MM.1S (cell line): ENCODE measurements around the gene KRTAP4-5.
"Not testable (repeated sequence)": the region's sequence is repeated elsewhere in the genome, so short reads cannot be mapped to it uniquely, and the experiment has no call there.

ENCODE experiments used
- DNase-seq: peaks from one replicate; pipeline ENCODE4 v3.0.0-alpha.2; 2015
- H2AFZ ChIP-seq: fragments of 300-600 bp; sonication (generic); 2 replicates; pipeline ENCODE4 v1.6.0; 2016; ENCODE audit warnings: antibody characterized with exemption, low read length
- H3F3A ChIP-seq: fragments of 300-600 bp; sonication (generic); 2 replicates; pipeline ENCODE4 v1.6.1; 2016; ENCODE audit warnings: mild to moderate bottlenecking, antibody characterized with exemption, low read length, moderate library complexity, mixed read lengths; ENCODE audit not compliant: insufficient read depth
- H3K27ac ChIP-seq: fragments of 300-600 bp; sonication (generic); 2 replicates; pipeline ENCODE4 v1.5.1; 2016; ENCODE audit warnings: mild to moderate bottlenecking, low read length
- H3K27me3 ChIP-seq: fragments of 300-600 bp; sonication (generic); replicated peaks from 2 replicates; pipeline ENCODE4 v1.6.0; 2016; ENCODE audit warnings: low read length; ENCODE audit not compliant: insufficient read depth
- H3K36me3 ChIP-seq: fragments of 300-600 bp; sonication (generic); replicated peaks from 2 replicates; pipeline ENCODE4 v1.6.1; 2016; ENCODE audit warnings: mild to moderate bottlenecking, low read length, mixed read lengths; ENCODE audit not compliant: insufficient read depth
- H3K4me1 ChIP-seq: fragments of 300-600 bp; sonication (generic); 2 replicates; pipeline ENCODE4 v1.6.1; 2016; ENCODE audit warnings: low read length, mixed read lengths
- H3K4me2 ChIP-seq: fragments of 300-600 bp; sonication (generic); 2 replicates; pipeline ENCODE4 v1.6.0; 2016; ENCODE audit warnings: low read depth, low read length
- H3K4me3 ChIP-seq: fragments of 300-600 bp; sonication (generic); 2 replicates; pipeline ENCODE4 v1.5.1; 2016; ENCODE audit warnings: low read length, mixed read lengths
- H3K79me2 ChIP-seq: fragments of 300-600 bp; sonication (generic); 2 replicates; pipeline ENCODE4 v1.6.1; 2016; ENCODE audit warnings: mixed run types, low read length, mixed read lengths
- H3K9ac ChIP-seq: fragments of 300-600 bp; sonication (generic); 2 replicates; pipeline ENCODE4 v1.6.1; 2016; ENCODE audit warnings: low read length, mixed read lengths
- H3K9me2 ChIP-seq: fragments of 300-600 bp; sonication (generic); replicated peaks from 2 replicates; pipeline ENCODE4 v1.6.1; 2016; ENCODE audit warnings: mild to moderate bottlenecking, low read length, mixed read lengths; ENCODE audit not compliant: insufficient read depth
- H3K9me3 ChIP-seq: fragments of 300-600 bp; sonication (generic); replicated peaks from 2 replicates; pipeline ENCODE4 v1.6.1; 2016; ENCODE audit warnings: mild to moderate bottlenecking, low read length, mixed read lengths; ENCODE audit not compliant: insufficient read depth
- H4K20me1 ChIP-seq: fragments of 300-600 bp; sonication (generic); 2 replicates; pipeline ENCODE4 v1.6.1; 2016; ENCODE audit warnings: mild to moderate bottlenecking, low read length, moderate library complexity, mixed read lengths; ENCODE audit not compliant: insufficient read depth
- EZH2 ChIP-seq: fragments of 300-600 bp; sonication (generic); optimal IDR thresholded peaks from 2 replicates; pipeline ENCODE3; 2017; ENCODE audit warnings: low read depth, mild to moderate bottlenecking, antibody characterized with exemption, low read length, mixed read lengths
- EZH2phosphoT487 ChIP-seq: fragments of 300-600 bp; sonication (generic); IDR thresholded peaks from 2 replicates; pipeline ENCODE4 v1.6.1; 2018; ENCODE audit warnings: antibody characterized with exemption, low read length
- TF ChIP-seq, protein P1 (sequence below): fragments of 300-600 bp; sonication (generic); IDR thresholded peaks from 2 replicates; pipeline ENCODE4 v1.5.1; 2016; ENCODE audit warnings: antibody characterized with exemption, low read length, mixed read lengths

KRTAP4-5 gene

DNA sequence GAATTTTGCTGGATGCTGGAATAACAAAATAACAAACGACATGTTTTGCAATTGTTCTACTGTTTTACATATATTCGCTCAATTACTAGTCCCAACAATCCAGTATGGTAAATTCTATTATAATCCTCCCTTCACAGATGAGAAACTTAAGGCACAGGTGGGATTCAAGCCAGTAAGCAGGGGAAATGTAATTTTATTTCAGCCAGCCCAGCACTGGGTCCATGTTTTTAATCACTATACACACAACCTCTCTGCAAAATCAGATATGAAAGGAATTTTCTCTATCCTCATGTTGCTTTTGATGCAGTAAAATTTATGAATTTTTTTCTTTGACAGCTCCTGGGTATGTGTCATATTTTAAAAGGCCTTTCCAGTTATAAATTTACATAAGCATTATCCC lies 4.4 kb downstream of the KRTAP4-5 start:
- H3F3A ChIP-seq: no peaks in the 10 kb centered on the region
- H3K9ac ChIP-seq: no peak overlapping the region
- H3K4me2 ChIP-seq: no peak overlapping the region
- no peaks in the 10 kb centered on the region for H3K4me1 ChIP-seq
- H4K20me1 ChIP-seq: no peaks in the 10 kb centered on the region
- H3K4me3 ChIP-seq: no peak overlapping the region
- H3K79me2 ChIP-seq: no peaks in the 10 kb centered on the region
- no peaks in the 10 kb centered on the region for H3K36me3 ChIP-seq
- no peak for DNase-seq
- no peak overlapping the region for H3K27ac ChIP-seq
- H2AFZ ChIP-seq: no peak overlapping the region
- no peaks in the 10 kb centered on the region for H3K9me3 ChIP-seq
- H3K9me2 ChIP-seq: no peaks in the 10 kb centered on the region
- no peaks in the 10 kb centered on the region for H3K27me3 ChIP-seq
- TF ChIP-seq EZH2: no peak
- TF ChIP-seq EZH2phosphoT487: no peak

DNA sequence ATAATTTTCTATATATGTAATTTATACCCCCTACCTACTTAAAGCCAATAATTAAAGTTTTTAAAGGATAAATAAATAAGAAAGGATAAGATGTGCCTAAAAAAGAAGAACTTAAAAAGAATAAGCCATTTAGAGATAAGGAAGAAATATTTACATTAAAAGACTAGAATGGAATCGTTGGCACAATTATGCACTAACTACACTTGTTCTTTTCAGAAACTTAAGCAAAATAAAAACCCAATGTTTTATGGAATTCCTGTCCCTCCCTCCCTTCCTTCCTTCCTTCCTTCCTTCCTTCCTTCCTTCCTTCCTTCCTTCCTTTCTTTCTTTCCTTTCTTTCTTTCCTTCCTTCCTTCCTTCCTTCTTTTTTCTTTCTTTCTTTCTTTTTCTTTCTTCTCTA lies 4.8 kb downstream of the KRTAP4-5 start:
- Histone ChIP-seq H3K4me1 (no peaks in the 10 kb centered on the region), H3K79me2 (no peaks in the 10 kb centered on the region), H3K4me3 (no peak overlapping the region), H3K27ac (no peak overlapping the region), H4K20me1 (no peaks in the 10 kb centered on the region), H2AFZ (no peak overlapping the region), H3F3A (no peaks in the 10 kb centered on the region), H3K9me3 (no peaks in the 10 kb centered on the region), H3K4me2 (no peak overlapping the region), H3K27me3 (no peaks in the 10 kb centered on the region), H3K9ac (no peak overlapping the region), H3K9me2 (no peaks in the 10 kb centered on the region), H3K36me3 (no peaks in the 10 kb centered on the region)
- TF ChIP-seq, protein P1, sequence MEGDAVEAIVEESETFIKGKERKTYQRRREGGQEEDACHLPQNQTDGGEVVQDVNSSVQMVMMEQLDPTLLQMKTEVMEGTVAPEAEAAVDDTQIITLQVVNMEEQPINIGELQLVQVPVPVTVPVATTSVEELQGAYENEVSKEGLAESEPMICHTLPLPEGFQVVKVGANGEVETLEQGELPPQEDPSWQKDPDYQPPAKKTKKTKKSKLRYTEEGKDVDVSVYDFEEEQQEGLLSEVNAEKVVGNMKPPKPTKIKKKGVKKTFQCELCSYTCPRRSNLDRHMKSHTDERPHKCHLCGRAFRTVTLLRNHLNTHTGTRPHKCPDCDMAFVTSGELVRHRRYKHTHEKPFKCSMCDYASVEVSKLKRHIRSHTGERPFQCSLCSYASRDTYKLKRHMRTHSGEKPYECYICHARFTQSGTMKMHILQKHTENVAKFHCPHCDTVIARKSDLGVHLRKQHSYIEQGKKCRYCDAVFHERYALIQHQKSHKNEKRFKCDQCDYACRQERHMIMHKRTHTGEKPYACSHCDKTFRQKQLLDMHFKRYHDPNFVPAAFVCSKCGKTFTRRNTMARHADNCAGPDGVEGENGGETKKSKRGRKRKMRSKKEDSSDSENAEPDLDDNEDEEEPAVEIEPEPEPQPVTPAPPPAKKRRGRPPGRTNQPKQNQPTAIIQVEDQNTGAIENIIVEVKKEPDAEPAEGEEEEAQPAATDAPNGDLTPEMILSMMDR: no peak
- no peak for TF ChIP-seq EZH2phosphoT487
- TF ChIP-seq EZH2: no peak
- no peak for DNase-seq

DNA sequence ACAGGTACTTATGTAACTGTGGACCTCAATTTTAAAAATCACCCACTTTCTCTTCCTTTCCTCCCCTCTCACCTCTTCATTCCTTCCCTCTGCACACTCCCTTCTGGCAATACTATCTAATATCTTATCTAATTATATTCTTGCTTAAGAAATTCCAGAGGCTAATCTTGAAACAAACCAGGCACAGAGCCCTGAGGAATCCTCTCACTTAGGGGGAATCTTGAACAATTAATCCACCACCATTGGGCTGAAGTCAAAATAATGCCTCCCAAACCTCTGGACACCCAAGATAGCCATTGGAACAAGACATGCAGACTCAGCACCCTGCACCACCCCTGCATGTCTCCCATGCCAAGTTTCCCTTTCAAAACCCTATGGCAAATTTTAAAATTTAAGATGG lies 8.3 kb downstream of the KRTAP4-5 start:
- H3K27ac ChIP-seq: no peak overlapping the region

DNA sequence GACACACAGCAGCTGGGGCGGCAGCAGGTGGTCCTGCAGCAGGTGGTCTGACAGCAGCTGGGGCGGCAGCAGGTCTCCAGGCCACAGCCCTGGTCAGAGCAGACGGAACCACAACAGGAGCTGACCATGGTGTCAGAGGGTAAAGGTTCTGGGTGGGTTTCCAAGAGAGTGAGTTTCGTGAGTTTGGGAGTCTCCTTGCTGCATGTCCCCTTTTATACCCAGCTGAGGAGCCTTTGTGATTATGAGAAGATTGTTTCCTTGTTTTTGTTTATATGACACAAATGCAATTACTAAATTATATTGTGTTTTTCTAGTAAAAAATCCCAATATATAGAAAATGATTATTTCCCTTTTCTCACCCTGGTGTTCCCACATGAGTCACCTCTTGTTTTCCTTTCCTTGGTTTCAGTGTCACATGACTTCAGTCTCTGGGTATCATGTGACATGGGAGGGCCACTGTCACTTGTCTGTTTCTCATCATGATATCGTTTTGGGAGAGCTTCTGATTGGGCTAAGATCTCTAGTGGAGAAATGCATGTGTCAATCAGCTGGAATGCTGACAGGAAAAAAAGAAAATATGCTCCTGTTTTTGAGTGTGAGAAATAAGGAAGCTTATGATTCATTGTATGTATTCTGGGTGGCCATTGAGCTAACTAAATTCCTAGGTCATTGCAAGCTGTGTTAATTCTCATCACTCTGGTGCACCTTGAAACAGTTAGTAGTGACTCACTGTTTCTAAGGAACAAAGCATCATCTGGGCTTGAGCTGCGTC lies 9.1 kb downstream of the KRTAP4-5 start, which contains the start of gene KRTAP4-6:
Gene KRTAP4-6 (minus strand): TSS at position 185 of the 772 bp plus-strand sequence. CDS start 57 bp downstream, at position 128.
- H3K27ac ChIP-seq: no peak within 1 kb of the TSS
- no peaks in the 10 kb centered on the region for H3F3A ChIP-seq
- no peak within 1 kb of the TSS for H3K4me3 ChIP-seq
- no peaks in the 10 kb centered on the region for H3K27me3 ChIP-seq
- H3K4me2 ChIP-seq: no peak within 1 kb of the TSS
- H3K36me3 ChIP-seq: no peaks in the 10 kb centered on the region
- H2AFZ ChIP-seq: no peak within 1 kb of the TSS
- H3K9me3 ChIP-seq: no peaks in the 10 kb centered on the region
- H4K20me1 ChIP-seq: no peaks in the 10 kb centered on the region
- H3K79me2 ChIP-seq: no peaks in the 10 kb centered on the region
- H3K9me2 ChIP-seq: no peaks in the 10 kb centered on the region
- no peak for DNase-seq
- H3K9ac ChIP-seq: no peak within 1 kb of the TSS
- TF ChIP-seq EZH2 (no peak), EZH2phosphoT487 (no peak)
- TF ChIP-seq, protein P1: no peak
- no peaks in the 10 kb centered on the region for H3K4me1 ChIP-seq

More for the DNA sequence above, 8.3 kb downstream of the KRTAP4-5 start:
- TF ChIP-seq EZH2 (no peak), EZH2phosphoT487 (no peak)
- TF ChIP-seq, protein P1: no peak
- Histone ChIP-seq H4K20me1 (no peaks in the 10 kb centered on the region), H3K9me2 (no peaks in the 10 kb centered on the region), H3K4me1 (no peaks in the 10 kb centered on the region), H3F3A (no peaks in the 10 kb centered on the region), H3K36me3 (no peaks in the 10 kb centered on the region), H3K79me2 (no peaks in the 10 kb centered on the region), H2AFZ (no peak overlapping the region), H3K9ac (no peak overlapping the region), H3K4me3 (no peak overlapping the region), H3K27me3 (no peaks in the 10 kb centered on the region), H3K4me2 (no peak overlapping the region), H3K9me3 (no peaks in the 10 kb centered on the region)
- DNase-seq: no peak

DNA sequence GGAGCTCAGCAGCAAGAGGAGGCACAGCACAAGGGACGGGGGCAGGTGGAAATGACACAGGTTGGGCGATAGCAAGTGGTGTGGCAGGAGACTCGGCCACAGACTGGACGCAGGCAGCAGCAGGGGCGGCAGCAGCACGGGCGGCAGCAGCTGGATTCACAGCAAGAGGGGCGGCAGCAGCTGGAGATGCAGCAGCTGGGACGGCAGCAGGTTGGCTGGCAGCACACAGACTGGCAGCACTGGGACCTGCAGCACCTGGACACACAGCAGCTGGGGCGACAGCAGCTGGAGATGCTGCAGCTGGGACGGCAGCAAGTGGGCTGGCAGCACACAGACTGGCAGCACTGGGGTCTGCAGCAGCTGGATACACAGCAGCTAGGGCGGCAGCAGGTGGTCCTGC lies 9.8 kb downstream of the KRTAP4-5 start:
- not testable (repeated sequence) for H3K4me1 ChIP-seq, H3K4me2 ChIP-seq, H3K9me2 ChIP-seq, H3K27me3 ChIP-seq, H3K9me3 ChIP-seq, H3K9ac ChIP-seq, H4K20me1 ChIP-seq, H3K36me3 ChIP-seq, H3K27ac ChIP-seq, H2AFZ ChIP-seq, H3F3A ChIP-seq, DNase-seq, H3K4me3 ChIP-seq, H3K79me2 ChIP-seq
